Thyroid gland (tissue), 4 donors: Measurements from ENCODE around the gene CTTNBP2NL.

Experiments used
- CTCF ChIP-seq, 6 experiments: fragments of 200-600 bp in 3 of 6; fragments of 450-650 bp in 3 of 6; sonication (generic) in 3 of 6; IDR thresholded peaks; one replicate each; pipeline ENCODE4 v1.5.1; 2016 to 2019; ENCODE audit warnings: antibody characterized with exemption in 6 of 6, mild to moderate bottlenecking in 2 of 6, inconsistent platforms in 1 of 6, moderate library complexity in 1 of 6
- POLR2A ChIP-seq, 2 donors: fragments of 450-650 bp; IDR thresholded peaks; one replicate each; pipeline ENCODE4 v1.6.1; 2017; ENCODE audit warnings: antibody characterized with exemption in 2 of 2, mild to moderate bottlenecking in 2 of 2, moderate library complexity in 1 of 2

GRCh38 chr1:112504001-112504660 is 108.1 kb downstream of the CTTNBP2NL start:
- no peak for TF ChIP-seq CTCF (IDR thresholded peaks at IDR 0.05)
- TF ChIP-seq POLR2A (IDR thresholded peaks at IDR 0.05) = no peak
